Parathyroid adenoma (tissue), 2 donors: ENCODE measurements around the gene ABCC1.
"Not testable (repeated sequence)": the region's sequence is repeated elsewhere in the genome, so short reads cannot be mapped to it uniquely, and the experiment has no call there.

Experiments
- H2AFZ ChIP-seq: fragments of 300-600 bp; sonication (generic); one replicate; pipeline ENCODE4 v1.7.0; 2017; ENCODE audit warnings: antibody characterized with exemption, mild to moderate bottlenecking
- H3K27ac ChIP-seq: fragments of 300-600 bp; sonication (generic); one replicate; pipeline ENCODE4 v1.7.0; 2017
- H3K27me3 ChIP-seq: fragments of 300-600 bp; sonication (generic); one replicate; pipeline ENCODE4 v1.7.0; 2017; ENCODE audit warnings: low read length; ENCODE audit not compliant: control insufficient read depth, insufficient read depth
- H3K36me3 ChIP-seq: fragments of 300-600 bp; sonication (generic); one replicate; pipeline ENCODE4 v1.7.0; 2017; ENCODE audit warnings: low read length; ENCODE audit not compliant: control insufficient read depth, insufficient read depth
- H3K4me1 ChIP-seq: fragments of 300-600 bp; sonication (generic); one replicate; pipeline ENCODE4 v1.7.0; 2017; ENCODE audit warnings: control low read depth
- H3K4me2 ChIP-seq: fragments of 300-600 bp; sonication (generic); one replicate; pipeline ENCODE4 v1.7.0; 2017; ENCODE audit warnings: low read length
- H3K4me3 ChIP-seq: fragments of 300-600 bp; sonication (generic); one replicate; pipeline ENCODE4 v1.7.0; 2017; ENCODE audit warnings: low read depth, low read length
- H3K79me2 ChIP-seq: fragments of 300-600 bp; sonication (generic); one replicate; pipeline ENCODE4 v1.7.0; 2017; ENCODE audit warnings: control low read depth
- H3K9ac ChIP-seq: fragments of 300-600 bp; sonication (generic); one replicate; pipeline ENCODE4 v1.7.0; 2017; ENCODE audit warnings: mild to moderate bottlenecking
- H3K9me3 ChIP-seq: fragments of 300-600 bp; sonication (generic); one replicate; pipeline ENCODE4 v1.7.0; 2017; ENCODE audit warnings: low read length; ENCODE audit not compliant: control insufficient read depth
- TF ChIP-seq, protein P1 (sequence below): fragments of 300-600 bp; sonication (generic); IDR thresholded peaks from one replicate; pipeline ENCODE4 v1.7.0; 2017; ENCODE audit warnings: antibody characterized with exemption, mild to moderate bottlenecking
- donor health status: primary hyperparathyroidism.

ABCC1 gene

DNA sequence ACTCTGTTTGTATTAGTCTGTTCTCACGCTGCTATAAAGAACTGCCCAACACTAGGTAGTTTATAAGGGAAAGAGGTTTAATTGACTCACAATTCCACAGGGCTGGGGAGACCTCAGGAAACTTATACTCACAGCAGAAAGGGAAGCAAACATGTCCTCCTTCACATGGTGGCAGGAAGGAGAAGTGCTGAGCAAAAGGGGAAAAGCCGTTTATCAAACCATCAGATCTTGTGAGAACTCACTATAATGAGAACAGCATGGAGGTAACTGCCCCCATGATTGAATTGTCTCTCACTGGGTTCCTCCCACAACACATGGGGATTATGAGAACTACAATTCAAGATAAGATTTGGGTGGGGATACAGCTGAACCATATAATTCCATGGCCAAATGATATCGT, 30.9 kb downstream of the ABCC1 start:
- TF ChIP-seq, protein P1, sequence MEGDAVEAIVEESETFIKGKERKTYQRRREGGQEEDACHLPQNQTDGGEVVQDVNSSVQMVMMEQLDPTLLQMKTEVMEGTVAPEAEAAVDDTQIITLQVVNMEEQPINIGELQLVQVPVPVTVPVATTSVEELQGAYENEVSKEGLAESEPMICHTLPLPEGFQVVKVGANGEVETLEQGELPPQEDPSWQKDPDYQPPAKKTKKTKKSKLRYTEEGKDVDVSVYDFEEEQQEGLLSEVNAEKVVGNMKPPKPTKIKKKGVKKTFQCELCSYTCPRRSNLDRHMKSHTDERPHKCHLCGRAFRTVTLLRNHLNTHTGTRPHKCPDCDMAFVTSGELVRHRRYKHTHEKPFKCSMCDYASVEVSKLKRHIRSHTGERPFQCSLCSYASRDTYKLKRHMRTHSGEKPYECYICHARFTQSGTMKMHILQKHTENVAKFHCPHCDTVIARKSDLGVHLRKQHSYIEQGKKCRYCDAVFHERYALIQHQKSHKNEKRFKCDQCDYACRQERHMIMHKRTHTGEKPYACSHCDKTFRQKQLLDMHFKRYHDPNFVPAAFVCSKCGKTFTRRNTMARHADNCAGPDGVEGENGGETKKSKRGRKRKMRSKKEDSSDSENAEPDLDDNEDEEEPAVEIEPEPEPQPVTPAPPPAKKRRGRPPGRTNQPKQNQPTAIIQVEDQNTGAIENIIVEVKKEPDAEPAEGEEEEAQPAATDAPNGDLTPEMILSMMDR, result no peak
- Histone ChIP-seq H3K4me1 (peaks cover 16% of the 10 kb centered on the region), H2AFZ (no peak overlapping the region), H3K27me3 (no peaks in the 10 kb centered on the region), H3K36me3 (no peaks in the 10 kb centered on the region), H3K9me3 (no peaks in the 10 kb centered on the region), H3K4me2 (peak overlapping the region; percentile 8), H3K27ac (no peak overlapping the region), H3K4me3 (no peak overlapping the region), H3K9ac (no peak overlapping the region), H3K79me2 (peaks cover 31% of the 10 kb centered on the region)

DNA sequence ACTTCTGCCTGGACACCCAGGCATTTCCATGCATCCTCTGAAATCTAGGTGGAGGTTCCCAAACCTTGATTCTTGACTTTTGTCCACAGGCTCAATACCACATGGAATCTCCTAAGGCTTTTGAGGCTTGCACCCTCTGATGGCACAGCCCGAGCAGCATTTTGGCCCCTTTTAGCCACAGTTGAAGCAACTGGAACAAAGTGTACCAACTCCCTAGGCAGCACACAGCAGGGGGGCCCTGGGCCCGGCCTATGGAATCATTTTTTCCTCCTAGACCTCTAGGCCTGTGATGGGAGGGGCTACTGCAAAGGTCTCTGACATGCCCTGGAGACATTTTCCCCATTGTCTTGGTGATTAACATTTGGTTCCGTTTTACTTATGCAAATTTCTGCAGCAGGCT, 32.0 kb downstream of the ABCC1 start:
- Histone ChIP-seq H3K4me2 (no peak overlapping the region), H2AFZ (no peak overlapping the region), H3K4me1 (peaks cover 16% of the 10 kb centered on the region), H3K36me3 (no peaks in the 10 kb centered on the region), H3K9me3 (no peaks in the 10 kb centered on the region), H3K9ac (no peak overlapping the region), H3K27ac (no peak overlapping the region), H3K4me3 (no peak overlapping the region), H3K79me2 (peaks cover 33% of the 10 kb centered on the region), H3K27me3 (no peaks in the 10 kb centered on the region)
- TF ChIP-seq, protein P1, result no peak

DNA sequence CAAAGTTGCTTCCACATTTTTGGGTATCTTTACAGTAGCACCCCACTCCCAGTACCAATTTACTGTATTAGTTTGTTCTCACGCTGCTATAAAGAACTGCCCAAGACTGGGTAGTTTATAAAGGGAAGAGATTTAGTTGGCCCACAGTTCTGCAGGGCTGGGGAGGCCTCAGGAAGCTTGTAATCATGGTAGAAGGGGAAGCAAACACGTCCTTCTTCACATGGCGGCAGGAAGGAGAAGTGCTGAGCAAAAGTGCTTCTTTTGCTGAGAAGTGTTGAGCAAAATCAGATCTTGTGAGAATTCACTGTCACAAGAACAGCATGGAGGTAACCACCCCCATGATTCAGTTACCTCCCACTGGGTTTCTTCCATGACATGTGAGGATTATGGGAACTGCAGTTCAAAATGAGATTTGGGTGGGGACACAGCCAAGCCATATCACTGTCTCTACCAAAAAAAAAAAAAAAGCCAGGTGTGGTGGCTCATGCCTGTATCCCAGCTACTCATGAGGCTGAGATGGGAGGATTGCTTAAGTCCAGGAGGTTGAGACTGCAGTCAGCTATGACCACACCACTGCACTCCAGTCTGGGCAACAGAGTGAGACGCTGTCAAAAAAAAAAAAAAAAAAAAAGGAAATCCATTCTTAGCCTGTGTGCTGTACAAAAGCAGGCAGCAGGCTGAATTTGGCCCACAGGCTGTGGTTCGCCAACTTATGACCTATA, 32.9 kb downstream of the ABCC1 start:
- H3K4me2 ChIP-seq, H3K9me3 ChIP-seq, H3K27ac ChIP-seq, H3K27me3 ChIP-seq, H3K4me3 ChIP-seq, H2AFZ ChIP-seq, H3K9ac ChIP-seq, H3K36me3 ChIP-seq: not testable (repeated sequence)
- peaks cover 16% of the 10 kb centered on the region for H3K4me1 ChIP-seq
- peaks cover 39% of the 10 kb centered on the region for H3K79me2 ChIP-seq

DNA sequence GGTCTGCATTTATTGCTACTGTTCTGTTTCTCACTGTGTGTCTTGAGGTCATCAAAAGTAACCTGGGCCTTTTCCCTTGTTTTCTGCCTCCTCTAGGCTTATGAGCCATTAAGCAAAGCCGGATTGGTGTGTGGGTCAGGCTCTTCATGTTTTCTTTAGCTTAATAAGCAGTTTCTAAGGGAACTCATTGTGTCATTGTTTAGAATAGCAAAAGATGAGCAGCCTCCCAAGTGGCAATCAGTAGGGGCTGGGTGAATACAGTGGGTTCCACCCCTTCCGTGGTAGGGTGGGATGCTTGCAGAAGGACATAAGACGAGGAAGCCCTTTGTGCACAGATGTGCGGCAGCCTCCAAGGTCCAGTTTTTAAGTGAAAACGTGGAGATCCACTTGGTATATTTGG, 34.5 kb downstream of the ABCC1 start:
- H3K9ac ChIP-seq, result no peak overlapping the region
- no peak overlapping the region for H3K4me2 ChIP-seq
- no peaks in the 10 kb centered on the region for H3K36me3 ChIP-seq
- no peak overlapping the region for H2AFZ ChIP-seq
- H3K27me3 ChIP-seq, result no peaks in the 10 kb centered on the region
- no peaks in the 10 kb centered on the region for H3K9me3 ChIP-seq
- H3K4me1 ChIP-seq, result peaks cover 16% of the 10 kb centered on the region
- no peak overlapping the region for H3K27ac ChIP-seq
- H3K4me3 ChIP-seq, result no peak overlapping the region
- peaks cover 43% of the 10 kb centered on the region for H3K79me2 ChIP-seq
- TF ChIP-seq, protein P1, result no peak

DNA sequence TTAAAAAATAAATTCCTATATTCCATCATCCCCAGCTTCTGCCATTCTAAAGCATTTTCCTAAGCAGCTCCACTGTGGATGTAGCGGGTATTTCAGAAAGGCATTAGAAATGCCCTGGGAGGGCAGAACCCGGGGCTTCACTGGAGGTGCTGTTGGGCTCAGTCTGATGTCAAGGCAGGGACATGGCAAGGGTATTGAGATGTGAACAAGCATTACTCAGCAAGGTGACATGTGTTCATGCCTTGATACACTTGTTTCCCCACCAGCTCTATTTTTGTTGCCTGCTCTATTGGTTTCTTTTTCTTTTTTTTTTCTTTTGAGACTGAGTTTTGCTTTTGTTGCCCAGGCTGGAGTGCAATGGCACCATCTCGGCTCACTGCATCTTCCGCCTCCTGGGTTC, 35.7 kb downstream of the ABCC1 start:
- Histone ChIP-seq H2AFZ (no peak overlapping the region), H3K9me3 (no peaks in the 10 kb centered on the region), H3K4me1 (peaks cover 16% of the 10 kb centered on the region), H3K79me2 (peaks cover 49% of the 10 kb centered on the region), H3K9ac (no peak overlapping the region), H3K27me3 (no peaks in the 10 kb centered on the region), H3K27ac (no peak overlapping the region), H3K4me2 (no peak overlapping the region), H3K36me3 (no peaks in the 10 kb centered on the region), H3K4me3 (no peak overlapping the region)
- TF ChIP-seq, protein P1, result no peak
